HAP-1 (cell line): Measurements from ENCODE around the gene EVL.

ENCODE experiments used
- DNase-seq, 2 experiments: peaks; one replicate each; pipeline ENCODE4 v3.0.0-alpha.2; 2016 to 2020; ENCODE audit warnings: low spot score in 2 of 2
- H3K27me3 ChIP-seq: fragments of 250-450 bp; sonication (Bioruptor Pico); 2 replicates; pipeline ENCODE4 v1.5.1; 2020; ENCODE audit warnings: low read depth, mild to moderate bottlenecking, moderate library complexity
- H3K36me3 ChIP-seq: fragments of 250-450 bp; sonication (Bioruptor Pico); replicated peaks from 2 replicates; pipeline ENCODE4 v1.5.1; 2020; ENCODE audit warnings: mild to moderate bottlenecking
- H3K4me1 ChIP-seq: fragments of 250-450 bp; sonication (Bioruptor Pico); 2 replicates; pipeline ENCODE4 v1.5.1; 2020; ENCODE audit warnings: mild to moderate bottlenecking
- H3K4me3 ChIP-seq: fragments of 250-450 bp; sonication (Bioruptor Pico); 2 replicates; pipeline ENCODE4 v1.5.1; 2020; ENCODE audit warnings: mild to moderate bottlenecking, moderate library complexity
- H3K9me3 ChIP-seq: fragments of 250-450 bp; sonication (Bioruptor Pico); 2 replicates; pipeline ENCODE4 v1.5.1; 2020; ENCODE audit warnings: mild to moderate bottlenecking, moderate library complexity
- in situ Hi-C: fragments of 300-500 bp; cut with MboI; formaldehyde crosslinking; loops from 3 replicates; pipeline ENCODE4 v1.14.3; 2020; ENCODE audit warnings: low sequenced_read_pairs, inconsistent platforms, mixed read lengths

The EVL gene

GRCh38 chr14:100093319-100093718 lies 28.1 kb downstream of the EVL start:
- Histone ChIP-seq H3K27me3 (no peaks in the 10 kb centered on the region), H3K4me3 (no peak overlapping the region), H3K4me1 (no peaks in the 10 kb centered on the region), H3K36me3 (peaks cover under 1% of the 10 kb centered on the region; the same call in 1 of the 2 replicates), H3K9me3 (no peaks in the 10 kb centered on the region)
- in situ Hi-C loops: no loop called here
- no peak for DNase-seq

GRCh38 chr14:100096656-100097055 lies 31.4 kb downstream of the EVL start:
- Histone ChIP-seq H3K9me3 (no peaks in the 10 kb centered on the region), H3K4me3 (no peak overlapping the region), H3K4me1 (no peaks in the 10 kb centered on the region), H3K36me3 (peaks cover 6% of the 10 kb centered on the region), H3K27me3 (no peaks in the 10 kb centered on the region)
- in situ Hi-C loops: no loop called here
- no peak for DNase-seq

DNA sequence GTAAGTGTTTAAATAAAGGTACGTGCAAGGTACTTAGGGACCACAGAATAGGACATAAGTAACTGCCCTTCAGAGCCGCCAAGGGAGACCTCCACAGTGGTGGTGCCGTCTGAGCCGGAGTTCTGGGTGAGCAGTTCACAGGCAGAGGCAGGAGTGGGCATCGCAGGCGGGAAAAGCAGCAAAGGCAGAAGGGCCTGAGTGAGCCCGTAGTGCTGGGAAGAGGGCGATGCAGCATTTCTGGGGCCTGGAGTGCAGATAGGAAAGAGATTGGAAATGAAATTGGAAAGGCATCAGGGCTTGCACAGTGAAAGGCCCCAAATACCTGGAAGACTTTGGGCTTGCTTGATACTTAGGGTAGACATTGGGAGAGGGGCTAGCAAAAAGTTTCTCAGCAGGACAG lies 32.9 kb downstream of the EVL start:
- in situ Hi-C loops: no loop called here
- no peaks in the 10 kb centered on the region for H3K4me1 ChIP-seq

GRCh38 chr14:100100032-100100703 lies 34.9 kb downstream of the EVL start:
- Histone ChIP-seq H3K4me1 (no peaks in the 10 kb centered on the region), H3K36me3 (peaks cover 6% of the 10 kb centered on the region), H3K27me3 (no peaks in the 10 kb centered on the region), H3K4me3 (no peak overlapping the region), H3K9me3 (no peaks in the 10 kb centered on the region)
- in situ Hi-C loops: no loop called here
- DNase-seq: no peak

More for the DNA sequence above, 32.9 kb downstream of the EVL start:
- H3K9me3 ChIP-seq: no peaks in the 10 kb centered on the region
- no peaks in the 10 kb centered on the region for H3K27me3 ChIP-seq
- H3K36me3 ChIP-seq: peaks cover 6% of the 10 kb centered on the region
- no peak overlapping the region for H3K4me3 ChIP-seq
- no peak for DNase-seq

DNA sequence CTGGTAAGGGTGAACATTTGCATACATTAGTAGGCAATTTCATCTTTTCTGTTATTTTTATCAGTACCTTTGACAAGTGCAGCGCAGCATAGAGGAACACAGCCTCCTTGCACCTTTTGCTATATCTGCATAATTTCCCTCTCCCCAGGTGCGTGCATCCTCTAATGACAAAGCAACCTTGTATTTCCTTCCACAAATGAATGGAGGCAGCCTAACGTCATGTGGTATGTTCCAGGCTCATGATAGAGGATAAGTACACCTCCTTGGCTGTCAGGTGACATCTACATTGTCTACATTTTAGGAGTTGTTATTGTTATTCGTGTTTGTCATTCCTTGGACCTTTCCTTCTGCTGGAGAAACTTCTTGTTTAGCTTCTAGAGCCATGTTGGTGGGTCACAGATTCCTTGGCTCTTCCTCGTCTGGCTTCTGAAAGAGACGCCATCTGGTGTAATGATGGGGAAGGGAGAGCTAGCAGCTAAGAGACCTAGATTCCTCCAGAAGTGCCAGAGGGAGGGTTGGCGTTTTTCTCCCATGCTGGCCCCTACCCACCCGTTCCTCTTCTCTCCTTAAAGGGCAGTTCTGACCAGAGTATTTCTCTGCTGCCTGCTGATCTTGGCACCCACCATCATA lies 37.0 kb downstream of the EVL start:
- no peak for DNase-seq
- Histone ChIP-seq H3K36me3 (peaks cover 6% of the 10 kb centered on the region), H3K9me3 (no peaks in the 10 kb centered on the region), H3K4me1 (no peaks in the 10 kb centered on the region), H3K4me3 (no peak overlapping the region), H3K27me3 (no peaks in the 10 kb centered on the region)
- in situ Hi-C loops: no loop called here

DNA sequence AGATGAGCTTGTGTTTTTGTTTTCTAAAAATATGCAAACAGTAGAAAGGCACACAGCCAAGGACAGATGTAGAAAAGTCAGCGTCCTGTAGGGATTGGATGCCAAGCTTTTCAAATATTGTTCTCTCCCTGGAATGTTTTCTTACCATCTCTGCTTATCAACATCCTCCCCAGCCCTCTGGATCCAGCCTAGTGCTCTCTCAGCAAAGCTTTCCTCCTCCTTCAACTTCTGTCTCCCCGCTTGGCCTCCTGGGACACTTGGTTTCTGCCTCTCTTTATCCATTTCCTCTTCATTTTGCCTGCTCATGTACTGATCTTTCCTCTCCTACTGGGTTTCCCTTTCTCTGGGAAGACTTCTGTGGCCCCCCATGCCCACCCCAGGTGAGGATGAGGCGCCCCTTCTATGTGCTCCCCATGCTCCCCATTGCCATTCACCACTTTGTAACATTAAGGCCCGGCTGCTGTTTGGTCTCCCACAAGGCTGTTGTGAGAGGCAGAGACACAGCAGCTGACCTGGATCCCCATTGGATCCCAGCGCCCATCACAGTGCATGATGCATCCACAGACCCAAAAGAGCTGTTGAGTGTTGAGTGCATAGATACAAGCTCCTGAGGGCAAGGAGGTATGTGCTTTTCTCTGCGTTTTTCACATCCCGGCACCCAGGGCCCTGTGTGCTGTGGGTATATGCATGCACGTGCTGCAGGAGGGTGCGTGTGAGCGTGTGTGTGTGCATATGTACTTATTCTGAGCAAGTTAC lies 38.2 kb downstream of the EVL start:
- in situ Hi-C loops: no loop called here

GRCh38 chr14:100104006-100104352 lies 38.8 kb downstream of the EVL start:
- Histone ChIP-seq H3K36me3 (no peaks in the 10 kb centered on the region; the same call in 1 of the 2 replicates), H3K4me3 (no peak overlapping the region), H3K9me3 (no peaks in the 10 kb centered on the region), H3K4me1 (no peaks in the 10 kb centered on the region), H3K27me3 (no peaks in the 10 kb centered on the region)
- no peak for DNase-seq
- in situ Hi-C loops: no loop called here

More for the DNA sequence above, 38.2 kb downstream of the EVL start:
- Histone ChIP-seq H3K4me3 (no peak overlapping the region), H3K9me3 (no peaks in the 10 kb centered on the region), H3K4me1 (no peaks in the 10 kb centered on the region), H3K27me3 (no peaks in the 10 kb centered on the region), H3K36me3 (peaks cover 4% of the 10 kb centered on the region)
- no peak for DNase-seq

DNA sequence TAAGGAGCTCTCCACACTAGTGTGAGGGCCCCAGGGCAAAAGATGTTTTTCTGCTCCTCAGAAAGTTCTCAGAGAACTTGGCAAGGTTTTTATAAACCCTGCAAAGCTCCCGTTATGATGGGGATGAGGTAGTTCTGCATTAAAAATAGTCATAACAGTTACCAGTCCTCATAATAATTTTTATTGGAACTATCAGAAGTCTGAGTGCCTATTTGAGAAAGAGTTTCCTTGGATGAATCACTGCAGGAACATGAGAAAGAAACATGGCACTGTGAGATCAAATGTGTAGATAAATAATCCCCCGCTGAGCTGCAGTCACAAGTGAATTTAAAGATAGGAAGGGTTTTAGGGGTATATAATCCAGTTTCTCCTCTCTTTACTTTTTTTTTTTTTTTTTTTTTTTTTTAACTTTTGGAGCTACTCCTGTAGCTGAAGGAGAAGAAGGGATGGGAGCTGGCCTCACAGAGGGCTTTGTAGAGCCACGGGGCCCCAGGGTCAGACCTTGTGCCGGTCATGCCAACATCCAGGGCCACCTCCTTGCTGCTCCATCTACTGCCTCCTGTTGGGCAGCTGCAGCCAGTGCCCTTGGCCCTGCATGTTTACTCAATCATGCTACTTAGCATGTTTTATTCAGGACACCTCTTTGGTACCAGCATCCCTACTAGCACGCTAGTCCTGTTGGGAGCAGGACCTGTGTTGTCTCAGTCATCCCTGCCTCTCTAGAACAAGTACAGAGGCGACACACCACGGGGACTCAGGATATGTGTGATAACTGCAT lies 39.5 kb downstream of the EVL start:
- Histone ChIP-seq H3K36me3 (peaks cover 2% of the 10 kb centered on the region), H3K27me3 (no peaks in the 10 kb centered on the region), H3K4me1 (no peaks in the 10 kb centered on the region), H3K9me3 (no peaks in the 10 kb centered on the region), H3K4me3 (no peak overlapping the region)
- no peak for DNase-seq
- in situ Hi-C loops: no loop called here

- Histone ChIP-seq H3K4me1 (no peaks in the 10 kb centered on the region), H3K9me3 (no peaks in the 10 kb centered on the region), H3K4me3 (no peak overlapping the region), H3K36me3 (peaks cover 5% of the 10 kb centered on the region), H3K27me3 (no peaks in the 10 kb centered on the region)
- no peak for DNase-seq
- in situ Hi-C loops: no loop called here
These were observed 40.3 kb downstream of the EVL start for GRCh38 chr14:100105357-100106169.

DNA sequence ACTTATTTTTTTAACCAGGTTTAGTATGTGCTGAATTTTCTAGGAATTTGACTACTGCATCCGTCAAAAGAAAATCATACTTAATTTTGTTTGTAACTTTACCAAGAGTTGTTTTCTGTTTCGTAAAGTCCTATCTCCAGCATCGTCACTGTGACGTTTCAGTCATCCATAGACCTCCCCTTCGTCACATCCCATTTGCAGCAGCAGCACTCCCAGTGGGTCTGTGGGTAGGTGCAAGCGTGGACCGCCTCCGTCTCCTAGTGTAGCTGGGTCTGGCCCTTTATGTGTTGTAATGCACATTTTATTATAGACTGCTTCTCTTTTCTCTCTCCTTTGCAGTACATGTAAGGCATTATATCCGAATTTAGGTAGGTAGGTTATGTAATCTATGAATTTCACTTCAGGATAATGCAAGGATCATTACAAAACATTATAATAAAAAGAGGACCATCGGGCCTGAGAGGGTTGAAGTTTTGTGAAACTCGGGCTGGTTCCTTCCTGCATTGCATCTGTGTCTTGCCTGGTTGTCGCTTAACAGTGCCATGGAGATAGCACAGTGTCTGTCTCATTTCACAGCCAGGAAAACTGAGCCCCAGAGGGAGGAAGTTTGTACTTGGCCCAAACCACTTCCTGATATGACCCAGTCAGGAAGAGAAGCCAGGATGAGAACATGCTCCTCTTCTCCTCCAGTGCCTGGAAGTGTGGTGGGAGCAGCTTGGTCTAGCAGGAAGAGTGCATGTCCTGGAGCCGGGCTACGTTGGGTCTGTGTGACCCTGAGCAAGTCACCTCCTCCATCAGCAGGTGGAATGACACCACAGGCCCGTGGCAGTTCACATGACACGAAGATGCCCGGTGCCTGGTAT lies 41.3 kb downstream of the EVL start:
- in situ Hi-C loops: no loop called here
- Histone ChIP-seq H3K27me3 (no peaks in the 10 kb centered on the region), H3K4me1 (no peaks in the 10 kb centered on the region), H3K36me3 (peaks cover 5% of the 10 kb centered on the region), H3K4me3 (no peak overlapping the region), H3K9me3 (no peaks in the 10 kb centered on the region)
- DNase-seq: no peak

GRCh38 chr14:100107236-100107635 lies 42.0 kb downstream of the EVL start:
- H3K36me3 ChIP-seq: peaks cover 5% of the 10 kb centered on the region
- no peak for DNase-seq
- H3K9me3 ChIP-seq: no peaks in the 10 kb centered on the region
- no peaks in the 10 kb centered on the region for H3K27me3 ChIP-seq
- H3K4me3 ChIP-seq: no peak overlapping the region
- no peaks in the 10 kb centered on the region for H3K4me1 ChIP-seq
- in situ Hi-C loops: no loop called here

GRCh38 chr14:100108042-100108825 lies 43.0 kb downstream of the EVL start:
- no peaks in the 10 kb centered on the region for H3K27me3 ChIP-seq
- H3K4me3 ChIP-seq: no peak overlapping the region
- in situ Hi-C loops: no loop called here
- peaks cover 5% of the 10 kb centered on the region for H3K36me3 ChIP-seq
- peak; percentile 56 to 91 for DNase-seq
- no peaks in the 10 kb centered on the region for H3K4me1 ChIP-seq
- H3K9me3 ChIP-seq: no peaks in the 10 kb centered on the region
